GM18511 (cell line): ENCODE results near the gene AFMID.
A peak's percentile ranks its signal among the peaks of the same experiment; 100 is the strongest.
"Not testable (repeated sequence)": the region's sequence is repeated elsewhere in the genome, so short reads cannot be mapped to it uniquely, and the experiment has no call there.

Experiments used
- ATAC-seq: cut with Tn5 transposase; IDR thresholded peaks from one replicate; pipeline ENCODE4 v1.9.1; 2021; ENCODE audit warnings: mild to moderate bottlenecking, moderate library complexity; ENCODE audit not compliant: unreplicated experiment

AFMID gene, protein sequence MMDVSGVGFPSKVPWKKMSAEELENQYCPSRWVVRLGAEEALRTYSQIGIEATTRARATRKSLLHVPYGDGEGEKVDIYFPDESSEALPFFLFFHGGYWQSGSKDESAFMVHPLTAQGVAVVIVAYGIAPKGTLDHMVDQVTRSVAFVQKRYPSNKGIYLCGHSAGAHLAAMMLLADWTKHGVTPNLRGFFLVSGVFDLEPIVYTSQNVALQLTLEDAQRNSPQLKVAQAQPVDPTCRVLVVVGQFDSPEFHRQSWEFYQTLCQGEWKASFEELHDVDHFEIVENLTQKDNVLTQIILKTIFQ

GRCh38 chr17:78186692-78187595 is at the start of gene AFMID, which contains the start of gene TK1:
AFMID (plus strand) TSS chr17:78187362; CDS start chr17:78187371, 9 bp downstream.
TK1 (minus strand) TSS chr17:78187052; CDS start chr17:78186994, 58 bp downstream.
- peak; percentile 85 for ATAC-seq

- no peak for ATAC-seq
These were observed 49.6 kb upstream of the AFMID start for GRCh38 chr17:78137392-78138203.

DNA sequence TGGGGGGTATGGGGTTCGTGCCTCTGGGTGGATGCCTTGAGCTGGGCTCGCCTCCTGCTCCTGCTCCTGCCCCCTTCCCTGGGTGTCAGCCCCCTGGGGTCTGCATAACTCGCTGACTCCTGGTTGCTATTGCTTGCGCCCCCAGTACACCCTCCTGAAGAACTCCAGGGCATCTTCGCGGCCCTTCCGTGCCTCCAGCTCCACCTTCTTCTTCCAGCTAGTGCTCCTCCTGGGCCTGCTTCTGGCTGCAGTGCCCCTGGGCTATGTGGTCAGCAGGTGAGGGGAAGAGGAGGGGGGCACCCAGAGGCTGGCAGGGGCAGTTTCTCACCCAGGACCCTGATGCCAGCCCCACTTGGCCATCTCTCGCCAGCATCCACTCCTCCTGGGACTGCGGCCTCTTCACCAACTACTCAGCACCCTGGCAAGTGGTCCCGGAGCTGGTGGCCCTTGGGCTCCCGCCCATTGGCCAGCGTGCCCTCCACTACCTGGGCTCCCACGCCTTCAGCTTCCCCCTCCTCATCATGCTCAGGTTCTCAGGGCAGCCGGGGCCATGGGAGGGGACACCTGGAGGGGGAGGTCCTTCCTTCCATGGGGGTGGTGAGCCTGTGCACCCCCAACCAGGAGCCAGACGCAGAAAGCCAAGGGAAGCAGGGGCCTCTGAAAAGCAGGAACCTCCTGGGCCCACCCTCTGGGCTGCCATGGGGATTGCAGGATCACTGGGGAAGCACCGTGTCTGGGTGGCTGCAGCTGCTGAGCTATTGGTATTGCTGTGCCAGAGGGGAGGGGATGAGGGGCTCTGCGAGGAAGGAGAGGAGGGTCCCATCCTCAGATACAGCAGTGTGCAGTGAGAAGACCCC is 48.7 kb upstream of the AFMID start:
- no peak for ATAC-seq

DNA sequence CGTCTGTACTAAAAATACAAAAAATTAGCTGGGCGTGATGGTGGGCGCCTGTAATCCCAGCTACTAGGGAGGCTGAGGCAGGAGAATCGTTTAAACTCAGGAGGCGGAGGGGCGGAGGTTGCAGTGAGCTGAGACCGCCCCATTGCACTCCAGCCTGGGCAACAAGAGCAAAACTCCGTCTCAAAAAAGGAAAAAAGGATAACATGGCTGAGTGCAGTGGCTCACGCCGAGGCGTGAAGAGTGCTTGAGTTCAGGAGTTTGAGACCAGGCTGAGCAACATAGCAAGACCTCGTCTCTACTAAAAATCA is 47.3 kb upstream of the AFMID start:
- not testable (repeated sequence) for ATAC-seq

GRCh38 chr17:78140169-78141051 is 46.8 kb upstream of the AFMID start:
- ATAC-seq = peak; percentile 78

DNA sequence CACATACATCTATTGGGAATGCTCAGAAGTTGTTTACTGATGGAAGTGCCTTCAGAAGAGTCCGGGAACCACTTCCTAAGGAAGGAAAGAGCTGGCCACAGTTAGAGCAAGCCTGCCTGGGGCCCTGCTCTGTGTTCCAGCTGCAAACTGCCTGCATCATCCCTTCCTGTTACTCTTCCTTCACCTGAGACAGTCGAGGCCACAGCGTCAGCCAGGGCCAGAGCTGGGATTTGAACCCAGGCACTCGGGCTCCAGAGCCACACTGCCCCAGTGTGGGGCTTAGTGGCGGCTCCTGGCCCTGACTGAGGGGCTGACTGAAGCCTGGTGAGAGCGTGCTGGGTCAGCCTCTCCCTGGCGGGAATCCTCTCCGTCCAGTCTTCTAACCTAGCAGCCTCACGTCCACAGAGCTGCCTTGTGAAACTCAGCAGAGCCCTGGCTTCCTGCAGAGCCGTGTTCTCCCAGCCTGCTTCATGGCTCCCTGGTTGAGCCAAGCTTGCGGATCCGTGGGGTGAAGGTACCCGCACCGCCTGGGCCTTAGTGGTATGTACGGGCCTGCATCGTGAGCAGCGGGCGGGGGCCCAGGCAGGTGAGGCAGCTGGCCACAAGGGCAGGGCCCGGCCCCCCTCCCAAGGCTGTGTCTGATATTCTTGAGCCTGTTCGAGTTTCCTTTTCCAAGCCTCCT is 45.6 kb upstream of the AFMID start:
- ATAC-seq = no peak

DNA sequence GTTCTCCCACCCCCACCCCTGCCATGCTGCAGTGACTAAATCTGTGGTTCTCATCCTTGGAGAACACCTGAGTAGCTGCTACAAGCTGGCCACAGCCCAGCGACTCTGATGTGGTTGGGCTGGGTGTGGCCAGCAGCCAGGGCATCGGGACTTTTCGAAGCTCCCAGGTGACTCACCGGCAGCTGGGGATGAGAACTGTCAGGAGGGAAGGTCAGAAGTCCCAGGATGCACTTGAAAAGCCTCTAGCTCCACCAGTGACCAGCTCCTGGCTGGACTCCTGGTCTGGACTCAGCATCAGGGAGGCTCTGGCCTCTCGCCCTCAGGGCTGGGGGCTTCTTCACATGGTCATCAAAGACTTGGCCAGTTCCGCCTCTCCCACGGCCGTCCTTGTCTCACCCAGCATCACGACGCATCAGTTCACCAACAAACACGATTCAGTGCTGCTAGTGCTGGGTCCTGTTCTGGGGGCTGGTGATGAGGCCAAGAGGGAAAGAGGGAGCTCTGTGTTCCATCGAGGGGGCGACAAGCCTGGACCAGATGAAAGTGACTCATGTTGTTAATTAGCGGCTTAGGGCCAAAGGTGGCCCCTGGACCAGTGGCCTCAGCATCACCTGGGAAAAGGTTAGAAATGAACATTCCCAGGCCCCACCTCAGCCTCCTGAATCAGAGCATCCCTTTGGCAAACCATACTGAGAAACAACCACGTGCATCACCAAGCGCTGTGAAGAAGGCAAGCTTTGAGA is 44.9 kb upstream of the AFMID start:
- ATAC-seq = no peak

- ATAC-seq = no peak
These were observed 43.7 kb upstream of the AFMID start for GRCh38 chr17:78143214-78144146.

GRCh38 chr17:78144147-78144719 is 42.9 kb upstream of the AFMID start:
- no peak for ATAC-seq

- ATAC-seq = no peak
These were observed 42.2 kb upstream of the AFMID start for GRCh38 chr17:78144736-78145641.

GRCh38 chr17:78146471-78146869 is 40.7 kb upstream of the AFMID start:
- ATAC-seq = no peak

- ATAC-seq = no peak
These were observed 40.3 kb upstream of the AFMID start for GRCh38 chr17:78146881-78147280.

DNA sequence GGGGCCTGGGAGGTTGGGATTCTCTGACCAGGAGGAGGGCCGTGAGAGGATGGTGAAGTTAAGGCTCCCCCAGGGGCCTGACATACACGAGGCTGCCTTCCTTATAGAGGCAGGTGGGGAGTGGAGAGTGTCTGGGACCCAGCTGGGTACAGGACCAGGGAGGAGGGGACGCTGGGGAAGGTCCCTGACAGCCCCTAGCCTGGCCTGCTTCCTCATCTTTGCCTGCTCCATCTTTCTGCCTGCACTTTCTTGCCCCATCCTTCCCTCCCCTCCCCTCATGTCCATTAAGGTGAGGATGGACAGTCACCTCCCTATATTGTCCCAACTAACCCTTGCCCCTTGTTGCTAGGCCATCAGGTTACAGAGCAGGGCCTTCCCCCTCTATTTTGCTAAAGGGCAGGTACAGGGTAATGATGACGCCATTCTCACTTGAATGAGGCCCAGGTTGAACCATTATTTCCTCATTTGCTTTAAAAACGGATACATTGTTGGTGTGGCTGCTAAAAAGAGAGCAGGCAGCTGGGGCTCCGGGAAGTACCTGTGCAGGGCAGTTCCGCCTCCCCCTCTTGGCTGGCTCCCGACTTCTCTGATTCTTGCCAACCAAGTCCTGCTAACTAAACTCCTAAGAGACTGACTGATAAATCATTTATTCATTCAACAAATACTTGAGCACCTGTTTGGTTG is 39.7 kb upstream of the AFMID start:
- ATAC-seq = peak; percentile 57

GRCh38 chr17:78148286-78149016 is 38.7 kb upstream of the AFMID start:
- no peak for ATAC-seq
